Peyer's patch (tissue), 4 donors: Measurements from ENCODE around the gene ACTN4.

ENCODE experiments used
- POLR2A ChIP-seq, 2 donors: fragments of 450-650 bp; IDR thresholded peaks; one replicate each; pipeline ENCODE4 v1.5.1; 2017; ENCODE audit warnings: antibody characterized with exemption in 2 of 2, mild to moderate bottlenecking in 2 of 2, moderate library complexity in 2 of 2
- TF ChIP-seq, protein P1 (sequence below), 6 experiments: fragments of 450-650 bp in 4 of 6; fragments of 200-600 bp in 2 of 6; sonication (generic) in 1 of 6; IDR thresholded peaks; one replicate each; pipeline ENCODE4 v1.5.1; 2017 to 2019; ENCODE audit warnings: antibody characterized with exemption in 6 of 6, mild to moderate bottlenecking in 3 of 6, moderate library complexity in 1 of 6

DNA sequence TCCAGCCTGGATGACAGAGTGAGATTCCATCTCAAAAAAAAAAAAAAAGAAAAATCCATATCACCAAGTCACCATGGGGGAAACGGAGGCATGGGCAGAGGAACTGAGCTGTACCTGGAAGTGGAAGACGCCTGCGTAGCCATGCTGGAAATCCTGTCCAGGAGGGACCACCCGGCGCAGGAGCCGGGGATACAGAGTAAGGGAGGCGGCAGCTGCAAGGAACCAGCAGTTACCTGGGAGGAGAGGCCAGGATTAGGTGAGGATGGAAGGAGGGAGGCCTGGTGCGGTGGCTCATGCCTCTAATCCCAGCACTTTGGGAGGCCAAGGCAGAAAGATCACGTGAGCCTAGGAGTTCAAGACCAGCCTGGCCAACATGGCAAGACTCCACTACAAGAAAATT is 94.8 kb downstream of the ACTN4 start:
- TF ChIP-seq, protein P1, sequence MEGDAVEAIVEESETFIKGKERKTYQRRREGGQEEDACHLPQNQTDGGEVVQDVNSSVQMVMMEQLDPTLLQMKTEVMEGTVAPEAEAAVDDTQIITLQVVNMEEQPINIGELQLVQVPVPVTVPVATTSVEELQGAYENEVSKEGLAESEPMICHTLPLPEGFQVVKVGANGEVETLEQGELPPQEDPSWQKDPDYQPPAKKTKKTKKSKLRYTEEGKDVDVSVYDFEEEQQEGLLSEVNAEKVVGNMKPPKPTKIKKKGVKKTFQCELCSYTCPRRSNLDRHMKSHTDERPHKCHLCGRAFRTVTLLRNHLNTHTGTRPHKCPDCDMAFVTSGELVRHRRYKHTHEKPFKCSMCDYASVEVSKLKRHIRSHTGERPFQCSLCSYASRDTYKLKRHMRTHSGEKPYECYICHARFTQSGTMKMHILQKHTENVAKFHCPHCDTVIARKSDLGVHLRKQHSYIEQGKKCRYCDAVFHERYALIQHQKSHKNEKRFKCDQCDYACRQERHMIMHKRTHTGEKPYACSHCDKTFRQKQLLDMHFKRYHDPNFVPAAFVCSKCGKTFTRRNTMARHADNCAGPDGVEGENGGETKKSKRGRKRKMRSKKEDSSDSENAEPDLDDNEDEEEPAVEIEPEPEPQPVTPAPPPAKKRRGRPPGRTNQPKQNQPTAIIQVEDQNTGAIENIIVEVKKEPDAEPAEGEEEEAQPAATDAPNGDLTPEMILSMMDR (IDR thresholded peaks at IDR 0.05) = no peak
- TF ChIP-seq POLR2A (IDR thresholded peaks at IDR 0.05) = no peak
